PC-9 (cell line): ENCODE data around the gene PCDHGB2. TPM values are rescaled to one million over a fixed set of nuclear protein-coding genes. Genes with fewer than 3 reads are reported as not detected.

Experiments
- BruUV-seq: library from RNA; stranded (reverse); fragments of 400-500 nt; replicated peaks from 2 replicates; lab custom pipeline; 2021; lab: Mats Ljungman, UMichigan
- CTCF ChIA-PET: fragments of 300-600 bp; sonication (Branson Sonifier 250); formaldehyde crosslinking; loops from one replicate; lab custom pipeline; 2022; ENCODE audit warnings: antibody characterized with exemption; lab: Charles Lee
- POLR2A ChIA-PET: fragments of 300-600 bp; sonication (Branson Sonifier 250); formaldehyde crosslinking; loops from one replicate; lab custom pipeline; 2022; ENCODE audit warnings: antibody characterized with exemption; ENCODE audit not compliant: unreplicated experiment; lab: Charles Lee
- DNase-seq, 2 experiments: peaks; one replicate each; pipeline versions ENCODE4 v3.0.0 to v3.0.0-alpha.2; 2015 to 2022; ENCODE audit warnings: mixed read lengths in 1 of 2
- H2AFZ ChIP-seq: fragments of 200-600 bp; sonication (generic); 2 replicates; pipeline ENCODE4 v1.8.1; 2017; ENCODE audit warnings: antibody characterized with exemption
- H3F3A ChIP-seq: fragments of 200-600 bp; sonication (generic); 2 replicates; pipeline ENCODE4 v1.8.1; 2017; ENCODE audit warnings: antibody characterized with exemption, mild to moderate bottlenecking, low read depth; ENCODE audit not compliant: insufficient read depth
- H3K27ac ChIP-seq: fragments of 200-600 bp; sonication (generic); 2 replicates; pipeline ENCODE4 v1.6.1; 2016; ENCODE audit warnings: mixed run types
- H3K27me3 ChIP-seq: fragments of 200-600 bp; sonication (generic); 2 replicates; pipeline ENCODE4 v1.6.1; 2016; ENCODE audit warnings: low read depth, mixed run types; ENCODE audit not compliant: insufficient read depth
- H3K36me3 ChIP-seq: fragments of 200-600 bp; sonication (generic); 2 replicates; pipeline ENCODE4 v1.6.1; 2016; ENCODE audit warnings: low read depth, mixed run types
- H3K4me1 ChIP-seq: fragments of 200-600 bp; sonication (generic); replicated peaks from 2 replicates; pipeline ENCODE4 v1.6.1; 2016; ENCODE audit warnings: mixed run types; ENCODE audit not compliant: insufficient read depth
- H3K4me2 ChIP-seq: fragments of 200-600 bp; sonication (generic); 2 replicates; pipeline ENCODE4 v1.6.1; 2017; ENCODE audit warnings: mixed run types
- H3K4me3 ChIP-seq: fragments of 200-600 bp; sonication (generic); 2 replicates; pipeline ENCODE4 v1.6.1; 2016; ENCODE audit warnings: mixed run types
- H3K79me2 ChIP-seq: fragments of 200-600 bp; sonication (generic); 2 replicates; pipeline ENCODE4 v1.6.1; 2017; ENCODE audit warnings: low read depth, mixed run types
- H3K9me2 ChIP-seq: fragments of 200-600 bp; sonication (generic); 2 replicates; pipeline ENCODE4 v1.8.1; 2017; ENCODE audit warnings: mild to moderate bottlenecking; ENCODE audit not compliant: insufficient read depth
- H3K9me3 ChIP-seq: fragments of 200-600 bp; sonication (generic); 2 replicates; pipeline ENCODE4 v1.8.1; 2016; ENCODE audit warnings: low read depth; ENCODE audit not compliant: insufficient read depth
- H4K20me1 ChIP-seq: fragments of 200-600 bp; sonication (generic); 2 replicates; pipeline ENCODE4 v1.8.1; 2017; ENCODE audit not compliant: insufficient read depth
- CTCF ChIP-seq: fragments of 200-600 bp; sonication (generic); conservative IDR thresholded peaks from 2 replicates; pipeline ENCODE4 v1.6.1; 2017; ENCODE audit warnings: mixed run types, antibody characterized with exemption, mild to moderate bottlenecking, moderate library complexity
- EZH2 ChIP-seq: fragments of 200-600 bp; sonication (generic); IDR thresholded peaks from 2 replicates; pipeline ENCODE4 v1.8.0; 2017; ENCODE audit warnings: antibody characterized with exemption, low read depth
- intact Hi-C: fragments of 100-400 bp; cut with micrococcal nuclease; formaldehyde crosslinking; loops from one replicate; pipeline ENCODE4 v1.10.0; 2022; ENCODE audit not compliant: unreplicated experiment
- total RNA-seq: library from RNA; stranded (reverse); gene quantifications from 2 replicates; pipeline ENCODE4 v1.2.3, GENCODE V29; 2021

PCDHGB2 gene
- total RNA-seq, 1 experiment from 2014 or later, result 0.28 TPM

GRCh38 chr5:141369994-141370848 is 10.4 kb downstream of the PCDHGB2 start, which contains the start of gene PCDHGB3:
PCDHGB3 (plus strand) TSS chr5:141370242; CDS start chr5:141370395, 153 bp downstream.
- TF ChIP-seq EZH2 (no peak), CTCF (peak; percentile 29; the same call in 1 of the 2 replicates)
- peak within 1 kb of the TSS; percentile 26; the same call in 1 of the 2 replicates for H3K4me2 ChIP-seq
- H3K27ac ChIP-seq, result no peak within 1 kb of the TSS
- no peaks in the 10 kb centered on the region for H4K20me1 ChIP-seq
- peak within 1 kb of the TSS; percentile 69; the same call in 1 of the 2 replicates for H2AFZ ChIP-seq
- H3F3A ChIP-seq, result no peaks in the 10 kb centered on the region
- CTCF ChIA-PET, result interaction anchor here (0.6 to 1.3 kb wide), 7 partner anchors 22 to 222 kb away, joined by 3 to 5 read pairs (median 3); partner anchors contain the start of genes PCDHGA1 and PCDHGA10
- POLR2A ChIA-PET, result no interaction called here
- H3K27me3 ChIP-seq, result peaks cover 48% of the 10 kb centered on the region
- intact Hi-C loops, result no loop called here
- H3K4me1 ChIP-seq, result no peaks in the 10 kb centered on the region
- H3K79me2 ChIP-seq, result no peaks in the 10 kb centered on the region
- peaks cover 5% of the 10 kb centered on the region; the same call in 1 of the 2 replicates for H3K9me3 ChIP-seq
- H3K9me2 ChIP-seq, result no peaks in the 10 kb centered on the region
- no TSS peak for BruUV-seq
- H3K36me3 ChIP-seq, result no peaks in the 10 kb centered on the region
- no peak within 1 kb of the TSS for H3K4me3 ChIP-seq
- peak in 1 of 2 experiments; percentile 14 for DNase-seq

- H3K9me3 ChIP-seq, result peaks cover 5% of the 10 kb centered on the region; the same call in 1 of the 2 replicates
- no peak for DNase-seq
- no TSS peak for BruUV-seq
- no peak overlapping the region for H2AFZ ChIP-seq
- H3K9me2 ChIP-seq, result no peaks in the 10 kb centered on the region
- no peak for TF ChIP-seq CTCF
- TF ChIP-seq EZH2, result no peak
- no peaks in the 10 kb centered on the region for H3K79me2 ChIP-seq
- H3K27me3 ChIP-seq, result peaks cover 36% of the 10 kb centered on the region; the same call in 1 of the 2 replicates
- no peaks in the 10 kb centered on the region for H3K36me3 ChIP-seq
- H3K4me3 ChIP-seq, result no peak overlapping the region
- H4K20me1 ChIP-seq, result no peaks in the 10 kb centered on the region
- no peaks in the 10 kb centered on the region for H3K4me1 ChIP-seq
- ChIA-PET CTCF (interaction anchor here (0.9 kb wide), 1 partner anchor 277 kb away, joined by 3 read pairs; the partner anchor contains the start of gene PCDHB2), POLR2A (no interaction called here)
- intact Hi-C loops, result no loop called here
- H3K27ac ChIP-seq, result no peak overlapping the region
- no peaks in the 10 kb centered on the region for H3F3A ChIP-seq
- H3K4me2 ChIP-seq, result no peak overlapping the region
Observed at GRCh38 chr5:141371572-141372475, 12.0 kb downstream of the PCDHGB2 start.
